Activated CD4-positive, CD25-positive, alpha-beta regulatory T cell treated with anti-CD3 and anti-CD28 coated beads, Interleukin-2, amount 50 U/mL, for 72 hours (primary cell): ENCODE results near the gene SSX2.
"Not testable (repeated sequence)": the region's sequence is repeated elsewhere in the genome, so short reads cannot be mapped to it uniquely, and the experiment has no call there.

Experiments used
- DNase-seq: peaks from one replicate; pipeline ENCODE4 v3.0.0; 2021

Gene SSX2, protein sequence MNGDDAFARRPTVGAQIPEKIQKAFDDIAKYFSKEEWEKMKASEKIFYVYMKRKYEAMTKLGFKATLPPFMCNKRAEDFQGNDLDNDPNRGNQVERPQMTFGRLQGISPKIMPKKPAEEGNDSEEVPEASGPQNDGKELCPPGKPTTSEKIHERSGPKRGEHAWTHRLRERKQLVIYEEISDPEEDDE

DNA sequence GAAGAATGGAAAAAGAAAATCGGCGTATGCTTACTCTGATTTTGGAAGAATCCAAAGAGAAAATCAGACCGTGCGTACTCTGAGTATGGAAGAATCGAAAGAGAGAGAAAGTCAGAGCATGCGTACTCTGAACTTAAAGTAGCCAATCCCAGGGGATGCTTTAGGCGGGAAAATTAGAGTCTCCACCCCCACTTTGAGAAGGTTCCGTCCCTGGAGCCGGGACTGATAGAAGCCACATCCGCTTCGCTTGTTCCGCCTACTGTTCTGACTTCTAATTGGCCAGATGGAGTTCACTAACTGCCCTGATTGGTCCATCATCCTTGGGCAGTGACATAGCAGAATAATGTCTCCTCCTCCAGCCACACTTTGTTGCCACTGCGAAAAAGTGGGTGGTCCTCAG, at the start of gene SSX2:
TSS of gene SSX2 (minus strand) at position 101 of the 400 bp plus-strand sequence. CDS start 1,429 bp downstream, outside the sequence.
- DNase-seq = not testable (repeated sequence)

DNA sequence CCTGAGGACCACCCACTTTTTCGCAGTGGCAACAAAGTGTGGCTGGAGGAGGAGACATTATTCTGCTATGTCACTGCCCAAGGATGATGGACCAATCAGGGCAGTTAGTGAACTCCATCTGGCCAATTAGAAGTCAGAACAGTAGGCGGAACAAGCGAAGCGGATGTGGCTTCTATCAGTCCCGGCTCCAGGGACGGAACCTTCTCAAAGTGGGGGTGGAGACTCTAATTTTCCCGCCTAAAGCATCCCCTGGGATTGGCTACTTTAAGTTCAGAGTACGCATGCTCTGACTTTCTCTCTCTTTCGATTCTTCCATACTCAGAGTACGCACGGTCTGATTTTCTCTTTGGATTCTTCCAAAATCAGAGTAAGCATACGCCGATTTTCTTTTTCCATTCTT, 44.0 kb upstream of the SSX2 start, which contains the start of gene SSX2B:
TSS of gene SSX2B (plus strand) at position 301 of the 400 bp plus-strand sequence. CDS start 1,429 bp downstream, outside the sequence.
- DNase-seq = not testable (repeated sequence)

DNA sequence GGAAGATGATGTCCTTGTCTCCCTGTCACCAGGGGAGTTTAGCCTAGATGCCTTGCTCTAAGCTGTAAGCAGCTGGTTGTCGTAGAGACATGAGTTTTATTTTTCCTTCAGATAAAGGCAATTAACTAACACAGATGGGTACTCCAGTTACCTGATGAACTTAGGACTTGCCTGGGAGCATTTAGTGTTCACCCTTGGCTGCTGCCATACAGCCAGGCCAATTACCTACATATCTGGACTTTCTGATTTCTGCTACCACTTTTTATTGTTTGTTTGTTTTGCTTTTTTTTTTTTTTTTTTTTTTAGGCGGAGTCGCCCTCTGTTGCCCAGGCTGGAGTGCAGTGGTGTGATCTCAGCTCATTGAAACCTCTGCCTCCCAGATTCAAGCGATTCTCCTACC, 14.9 kb downstream of the SSX2 start:
- DNase-seq = not testable (repeated sequence)

DNA sequence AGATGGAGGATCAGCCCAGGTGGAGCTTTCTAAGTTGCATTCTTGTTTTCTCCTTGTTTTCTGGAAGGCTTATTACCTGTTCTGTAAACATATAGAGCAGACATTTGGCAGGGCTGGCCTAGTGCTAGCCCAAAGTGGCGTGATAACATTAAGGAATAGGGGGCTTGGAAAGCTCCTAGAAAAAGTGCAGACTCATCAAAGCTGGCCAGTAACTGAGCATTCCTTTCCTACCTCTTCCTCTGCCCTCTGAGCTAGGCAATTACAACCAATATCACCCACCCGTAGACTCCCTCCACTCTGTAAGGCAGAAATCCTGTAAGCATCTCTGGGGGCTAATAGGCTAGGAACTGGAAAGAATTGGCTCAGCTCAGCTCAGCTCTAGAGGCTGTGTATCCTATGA, 44.8 kb downstream of the SSX2 start:
- DNase-seq = not testable (repeated sequence)

DNA sequence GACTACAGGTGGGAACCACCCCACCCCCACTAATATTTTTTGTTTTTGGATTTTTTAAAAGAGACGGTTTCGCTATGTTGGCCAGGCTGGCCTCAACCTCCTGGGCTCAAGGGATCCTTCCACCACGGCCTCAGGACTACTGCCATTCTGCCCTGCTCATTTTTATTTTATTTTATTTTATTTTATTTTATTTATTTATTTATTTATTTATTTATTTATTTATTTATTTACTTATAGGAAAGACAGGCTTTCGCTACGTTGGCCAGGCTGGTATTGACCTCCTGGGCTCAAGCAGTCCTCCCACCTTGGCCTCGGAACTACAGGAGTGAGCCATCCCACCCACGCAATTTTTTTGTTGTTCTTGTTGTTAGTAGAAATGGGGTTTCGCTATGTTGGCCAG, 51.5 kb downstream of the SSX2 start:
- DNase-seq = not testable (repeated sequence)

DNA sequence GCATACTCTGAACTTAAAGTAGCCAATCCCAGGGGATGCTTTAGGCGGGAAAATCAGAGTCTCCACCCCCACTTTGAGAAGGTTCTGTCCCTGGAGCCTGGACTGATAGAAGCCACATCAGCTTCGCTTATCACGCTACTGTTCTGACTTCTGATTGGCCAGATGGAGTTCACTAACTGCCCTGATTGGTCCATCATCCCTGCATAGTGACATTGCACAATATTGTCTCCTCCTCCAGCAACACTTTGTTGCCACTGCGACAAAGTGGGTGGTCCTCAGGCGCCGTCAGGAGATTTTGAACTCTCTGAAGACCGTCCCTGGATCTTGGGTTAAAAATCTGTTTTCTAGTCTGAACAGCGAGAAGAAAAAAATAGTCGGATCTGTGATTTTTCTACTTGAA, 52.2 kb downstream of the SSX2 start, which contains the start of gene SSX7:
TSS of gene SSX7 (minus strand) at position 101 of the 400 bp plus-strand sequence. CDS start 1,428 bp downstream, outside the sequence.
- DNase-seq = not testable (repeated sequence)

DNA sequence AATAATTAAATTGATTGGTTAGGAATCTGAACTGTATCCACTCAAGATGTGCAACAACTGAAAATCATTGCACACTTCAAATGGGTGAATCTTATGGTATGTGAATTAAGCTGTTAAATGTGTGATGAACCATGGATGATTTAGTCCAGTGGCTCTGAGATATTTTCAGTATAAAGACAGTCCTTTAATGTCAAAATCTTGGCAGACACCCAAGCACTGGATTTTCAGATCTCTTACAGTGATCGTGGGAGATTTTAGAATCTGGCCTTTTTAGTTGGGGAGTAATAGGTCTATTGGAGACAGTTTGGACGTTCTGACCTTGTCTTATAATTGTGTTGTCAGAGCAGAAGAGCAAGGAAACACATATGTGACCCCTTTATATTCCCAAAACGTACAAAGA, 56.3 kb downstream of the SSX2 start:
- DNase-seq = not testable (repeated sequence)

DNA sequence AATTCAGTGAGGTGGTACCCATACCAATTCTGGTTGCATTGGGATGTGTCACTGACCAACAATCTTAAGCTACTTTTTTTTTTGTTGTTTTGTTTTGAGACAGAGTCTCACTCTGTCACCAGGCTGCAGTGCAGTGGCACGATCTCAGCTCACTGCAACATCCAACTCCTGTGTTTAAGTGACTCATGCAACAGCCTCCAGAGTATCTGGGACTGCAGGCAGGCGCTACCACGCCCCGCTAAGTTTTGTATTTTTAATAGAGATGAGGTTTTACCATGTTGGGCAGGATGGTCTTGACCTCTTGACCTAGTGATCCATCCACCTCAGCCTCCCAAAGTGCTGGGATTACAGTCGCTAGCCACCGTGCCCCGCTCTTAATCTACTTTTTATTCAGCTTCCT, 58.0 kb downstream of the SSX2 start:
- DNase-seq = not testable (repeated sequence)
